ENCODE data around the gene DENND1C. TPM values are rescaled to one million over a fixed set of nuclear protein-coding genes. Genes with fewer than 3 reads are reported as not detected.

DENND1C gene
- total RNA-seq, 1 experiment from 2014 or later = not detected

DNA sequence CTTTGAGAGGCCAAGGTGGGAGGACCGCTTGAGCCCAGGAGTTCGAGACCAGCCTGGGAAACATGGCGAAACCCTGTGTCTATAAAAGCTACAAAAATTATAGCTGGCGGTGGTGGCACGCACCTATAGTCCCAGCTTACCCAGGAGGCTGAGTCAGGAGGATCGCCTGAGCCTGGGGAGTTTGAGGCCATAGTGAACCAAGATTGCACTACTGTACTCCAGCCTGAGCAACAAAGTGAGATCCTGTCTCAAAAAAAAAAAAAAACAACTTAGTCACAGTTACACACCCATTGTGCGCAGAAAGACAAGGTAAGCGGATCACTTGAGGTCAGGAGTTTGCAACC lies 728 bp upstream of the DENND1C start:
- H2AFZ ChIP-seq = no peak overlapping the region
- intact Hi-C loops (cut with micrococcal nuclease; ENCODE audit: unreplicated experiment) = no loop called here
- H3K79me2 ChIP-seq (ENCODE audit: low read depth) = no peaks in the 10 kb centered on the region
- H3K4me1 ChIP-seq (replicated peaks; ENCODE audit: insufficient read depth) = peaks cover 11% of the 10 kb centered on the region; the same call in 1 of the 2 replicates
- H3K4me2 ChIP-seq = no peak overlapping the region
- no peaks in the 10 kb centered on the region for H3K9me3 ChIP-seq (ENCODE audit: insufficient read depth, low read depth)
- no peak overlapping the region for H3K27ac ChIP-seq
- H3K27me3 ChIP-seq (ENCODE audit: insufficient read depth, low read depth) = no peaks in the 10 kb centered on the region
- ChIA-PET CTCF (no interaction called here), POLR2A (ENCODE audit: unreplicated experiment) (no interaction called here)
- H3K36me3 ChIP-seq (ENCODE audit: low read depth) = no peaks in the 10 kb centered on the region
- no peak overlapping the region for H3K4me3 ChIP-seq
- no peak for TF ChIP-seq EZH2 (IDR thresholded peaks at IDR 0.05; ENCODE audit: low read depth)
- TF ChIP-seq, protein P1, sequence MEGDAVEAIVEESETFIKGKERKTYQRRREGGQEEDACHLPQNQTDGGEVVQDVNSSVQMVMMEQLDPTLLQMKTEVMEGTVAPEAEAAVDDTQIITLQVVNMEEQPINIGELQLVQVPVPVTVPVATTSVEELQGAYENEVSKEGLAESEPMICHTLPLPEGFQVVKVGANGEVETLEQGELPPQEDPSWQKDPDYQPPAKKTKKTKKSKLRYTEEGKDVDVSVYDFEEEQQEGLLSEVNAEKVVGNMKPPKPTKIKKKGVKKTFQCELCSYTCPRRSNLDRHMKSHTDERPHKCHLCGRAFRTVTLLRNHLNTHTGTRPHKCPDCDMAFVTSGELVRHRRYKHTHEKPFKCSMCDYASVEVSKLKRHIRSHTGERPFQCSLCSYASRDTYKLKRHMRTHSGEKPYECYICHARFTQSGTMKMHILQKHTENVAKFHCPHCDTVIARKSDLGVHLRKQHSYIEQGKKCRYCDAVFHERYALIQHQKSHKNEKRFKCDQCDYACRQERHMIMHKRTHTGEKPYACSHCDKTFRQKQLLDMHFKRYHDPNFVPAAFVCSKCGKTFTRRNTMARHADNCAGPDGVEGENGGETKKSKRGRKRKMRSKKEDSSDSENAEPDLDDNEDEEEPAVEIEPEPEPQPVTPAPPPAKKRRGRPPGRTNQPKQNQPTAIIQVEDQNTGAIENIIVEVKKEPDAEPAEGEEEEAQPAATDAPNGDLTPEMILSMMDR (conservative IDR thresholded peaks at IDR 0.05) = no peak; the same call in 1 of the 2 replicates
- H3F3A ChIP-seq (ENCODE audit: insufficient read depth, low read depth) = peaks cover 5% of the 10 kb centered on the region; the same call in 1 of the 2 replicates
- no peak for DNase-seq
- no peaks in the 10 kb centered on the region for H4K20me1 ChIP-seq (ENCODE audit: insufficient read depth)
- no peaks in the 10 kb centered on the region for H3K9me2 ChIP-seq (ENCODE audit: insufficient read depth)
- no TSS peak for BruUV-seq (replicated peaks)

DNA sequence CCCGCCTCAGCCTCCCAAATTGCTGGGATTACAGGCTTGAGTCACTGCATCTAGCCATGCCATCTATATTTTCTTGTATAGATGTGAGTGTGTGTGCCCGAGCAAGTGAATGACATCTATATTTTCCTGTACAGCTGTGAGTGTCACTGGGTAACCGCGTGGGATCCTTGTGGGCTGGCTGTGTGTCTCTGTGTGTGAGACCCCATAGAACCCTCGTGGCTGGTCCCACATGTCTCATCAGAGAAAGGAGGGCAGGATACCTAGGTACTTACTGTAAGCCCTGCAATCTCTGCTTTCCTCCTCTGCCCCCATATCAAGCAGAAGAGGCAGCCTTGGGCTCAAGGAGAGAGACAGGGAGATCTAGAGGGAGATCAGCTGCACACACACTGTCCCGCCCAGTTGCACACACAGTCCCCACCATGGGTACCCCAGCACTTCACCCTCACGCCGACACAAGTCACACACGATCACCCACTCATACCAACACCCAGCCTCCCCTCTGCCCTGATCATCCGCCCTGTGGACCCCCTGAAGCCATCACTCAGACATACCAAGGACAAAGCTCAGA lies 655 bp downstream of the DENND1C start:
- Histone ChIP-seq H3K36me3 (ENCODE audit: low read depth) (no peaks in the 10 kb centered on the region), H3K27me3 (ENCODE audit: insufficient read depth, low read depth) (no peaks in the 10 kb centered on the region), H3K9me3 (ENCODE audit: insufficient read depth, low read depth) (no peaks in the 10 kb centered on the region), H3K4me1 (replicated peaks; ENCODE audit: insufficient read depth) (peaks cover 11% of the 10 kb centered on the region; the same call in 1 of the 2 replicates), H3K27ac (no peak overlapping the region), H4K20me1 (ENCODE audit: insufficient read depth) (no peaks in the 10 kb centered on the region), H3K9me2 (ENCODE audit: insufficient read depth) (no peaks in the 10 kb centered on the region), H3K79me2 (ENCODE audit: low read depth) (no peaks in the 10 kb centered on the region), H3K4me2 (no peak overlapping the region), H3F3A (ENCODE audit: insufficient read depth, low read depth) (peaks cover 5% of the 10 kb centered on the region; the same call in 1 of the 2 replicates), H2AFZ (no peak overlapping the region), H3K4me3 (no peak overlapping the region)
- ChIA-PET CTCF (interaction anchor here (0.7 kb wide), 1 partner anchor 481 kb away, joined by 6 read pairs; no protein-coding TSS in a partner anchor), POLR2A (ENCODE audit: unreplicated experiment) (interaction anchor here (0.6 kb wide), 1 partner anchor 133 kb away, joined by 19 read pairs; no protein-coding TSS in a partner anchor)
- intact Hi-C loops (cut with micrococcal nuclease; ENCODE audit: unreplicated experiment) = no loop called here
- TF ChIP-seq, protein P1 (conservative IDR thresholded peaks at IDR 0.05) = no peak
- no peak for TF ChIP-seq EZH2 (IDR thresholded peaks at IDR 0.05; ENCODE audit: low read depth)
- no TSS peak for BruUV-seq (replicated peaks)
- no peak for DNase-seq

DNA sequence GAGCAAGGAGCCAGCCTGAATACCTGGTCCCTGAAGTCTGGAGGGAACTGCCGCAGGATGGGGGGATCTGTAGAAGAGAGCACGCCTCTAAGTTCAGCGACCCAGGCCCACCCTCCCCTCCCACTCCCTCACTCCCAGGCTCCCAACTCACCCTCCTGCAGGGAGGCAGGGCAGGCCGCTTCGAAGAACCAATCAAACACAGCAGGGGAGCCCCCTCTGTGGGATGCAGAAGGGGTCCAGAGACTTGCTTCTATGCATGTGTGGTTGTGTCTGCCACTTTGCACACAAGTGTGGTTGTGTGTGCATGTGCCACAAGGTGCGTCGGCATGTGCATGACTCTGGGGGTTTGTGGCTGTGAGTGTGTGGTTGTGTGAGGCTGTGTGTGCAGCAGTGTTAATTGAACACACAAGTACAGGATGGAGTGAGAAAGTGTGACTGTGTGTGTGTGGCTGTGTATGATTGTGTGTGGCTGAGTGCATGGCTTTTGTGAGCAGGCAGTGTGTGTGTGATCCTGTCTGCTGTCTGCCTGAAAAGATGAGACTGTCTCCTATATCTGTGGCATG lies 1.7 kb downstream of the DENND1C start:
- H3K4me1 ChIP-seq (replicated peaks; ENCODE audit: insufficient read depth) = peaks cover 11% of the 10 kb centered on the region; the same call in 1 of the 2 replicates
- no peak overlapping the region for H3K27ac ChIP-seq
- H3K79me2 ChIP-seq (ENCODE audit: low read depth) = no peaks in the 10 kb centered on the region
- no peak for TF ChIP-seq EZH2 (IDR thresholded peaks at IDR 0.05; ENCODE audit: low read depth)
- TF ChIP-seq, protein P1 (conservative IDR thresholded peaks at IDR 0.05) = no peak
- H4K20me1 ChIP-seq (ENCODE audit: insufficient read depth) = no peaks in the 10 kb centered on the region
- intact Hi-C loops (cut with micrococcal nuclease; ENCODE audit: unreplicated experiment) = no loop called here
- H3K4me3 ChIP-seq = no peak overlapping the region
- no peaks in the 10 kb centered on the region for H3K9me2 ChIP-seq (ENCODE audit: insufficient read depth)
- CTCF ChIA-PET = no interaction called here
- DNase-seq = no peak
- BruUV-seq (replicated peaks) = no TSS peak
- H2AFZ ChIP-seq = no peak overlapping the region
- POLR2A ChIA-PET (ENCODE audit: unreplicated experiment) = no interaction called here
- H3K27me3 ChIP-seq (ENCODE audit: insufficient read depth, low read depth) = no peaks in the 10 kb centered on the region
- H3K36me3 ChIP-seq (ENCODE audit: low read depth) = no peaks in the 10 kb centered on the region
- H3K9me3 ChIP-seq (ENCODE audit: insufficient read depth, low read depth) = no peaks in the 10 kb centered on the region
- no peak overlapping the region for H3K4me2 ChIP-seq
- H3F3A ChIP-seq (ENCODE audit: insufficient read depth, low read depth) = peaks cover 5% of the 10 kb centered on the region; the same call in 1 of the 2 replicates

Data from PC-9 (cell line).